Loucy (cell line): ENCODE data around the gene PDGFB.

Experiments used
- CTCF ChIP-seq: fragments of 200-600 bp; sonication (generic); conservative IDR thresholded peaks from 2 replicates; pipeline ENCODE4 v1.5.1; 2014; ENCODE audit warnings: mild to moderate bottlenecking, antibody characterized with exemption, low read length
- EZH2phosphoT487 ChIP-seq: fragments of 200-600 bp; IDR thresholded peaks from 2 replicates; pipeline ENCODE4 v1.6.1; 2018; ENCODE audit warnings: antibody characterized with exemption, mild to moderate bottlenecking, moderate library complexity, borderline replicate concordance

GRCh38 chr22:39250838-39251237 is 6.1 kb upstream of the PDGFB start:
- TF ChIP-seq CTCF (no peak), EZH2phosphoT487 (no peak)
